Stimulated activated CD4-positive, alpha-beta T cell treated with anti-CD3 and anti-CD28 coated beads, Interleukin-4, amount 100 ng/mL, for 48 hours (primary cell): Measurements from ENCODE around the gene CWC15.
"Not testable (repeated sequence)": the region's sequence is repeated elsewhere in the genome, so short reads cannot be mapped to it uniquely, and the experiment has no call there.

Experiments used
- DNase-seq, 2 donors: peaks; one replicate each; pipeline ENCODE4 v3.0.0-alpha.2; 2020; ENCODE audit warnings: low read depth in 2 of 2

The CWC15 gene

DNA sequence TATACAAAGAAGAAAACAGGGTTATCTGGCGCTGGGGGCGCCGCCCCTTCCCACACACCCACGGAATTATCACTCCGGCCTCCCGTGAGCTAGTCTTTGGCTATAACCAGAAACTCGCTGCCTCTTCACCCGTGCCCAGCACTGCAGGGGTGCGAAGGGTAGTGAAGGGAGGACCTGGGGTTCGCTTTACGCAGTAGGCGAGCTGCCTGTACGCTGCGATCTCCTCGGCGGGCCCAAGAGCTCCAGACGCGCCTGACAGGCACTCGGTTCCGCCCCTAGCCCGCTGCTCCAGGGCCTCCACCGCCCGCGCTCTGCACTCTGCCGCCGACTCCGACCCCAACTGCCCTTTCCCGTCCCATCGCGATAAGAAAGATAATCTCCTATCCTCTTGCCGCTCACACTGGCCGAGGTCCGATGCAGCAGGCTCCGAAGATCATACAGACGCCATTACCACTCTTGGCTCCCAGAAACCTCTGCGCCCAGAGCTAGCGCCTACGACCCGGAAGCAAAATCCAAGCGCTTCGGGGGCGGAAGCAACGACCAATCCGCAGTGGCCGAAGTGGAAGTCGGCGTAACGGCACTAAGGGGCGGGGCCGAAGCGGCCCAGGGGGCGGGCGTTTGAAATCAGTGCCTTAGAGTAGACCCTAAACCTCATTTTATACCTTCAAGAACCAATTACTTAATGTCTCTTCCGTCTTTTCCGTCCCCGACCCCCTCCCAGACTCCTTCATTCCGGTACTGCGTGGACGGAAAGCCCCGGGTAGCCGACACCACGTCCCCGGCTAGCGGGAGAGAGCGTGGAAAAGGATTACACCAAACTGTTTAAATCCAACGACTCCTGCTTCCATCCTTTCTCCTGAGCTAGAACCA lies at the start of gene CWC15, which contains the start of gene KDM4D:
TSS of gene CWC15 (minus strand) at position 458 of the 870 bp plus-strand sequence. CDS start 1,371 bp downstream, outside the sequence.
TSS of gene KDM4D (plus strand) at position 611 of the 870 bp plus-strand sequence. CDS start 23,664 bp downstream, outside the sequence.
- DNase-seq: peak; percentile 86 to 94

DNA sequence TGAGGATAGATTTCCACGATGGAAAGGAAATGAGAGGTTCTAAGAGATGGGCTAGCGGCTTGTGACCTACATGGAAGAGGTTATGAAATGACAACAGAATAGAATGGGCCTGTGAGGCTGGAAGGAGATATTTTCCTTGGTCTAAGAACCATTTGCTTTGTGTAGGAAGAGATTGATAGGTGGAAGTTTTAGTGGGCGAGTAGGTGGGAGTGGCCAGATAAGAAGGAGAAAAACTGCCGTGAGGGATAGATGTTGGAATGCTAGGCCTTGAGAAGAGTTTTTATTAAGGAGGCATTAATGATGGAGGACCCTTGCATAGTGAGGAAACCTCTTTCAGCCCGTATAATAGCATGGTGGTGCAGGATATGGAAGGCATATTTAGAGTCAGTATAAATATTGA lies 48.1 kb upstream of the CWC15 start:
- DNase-seq: not testable (repeated sequence)

DNA sequence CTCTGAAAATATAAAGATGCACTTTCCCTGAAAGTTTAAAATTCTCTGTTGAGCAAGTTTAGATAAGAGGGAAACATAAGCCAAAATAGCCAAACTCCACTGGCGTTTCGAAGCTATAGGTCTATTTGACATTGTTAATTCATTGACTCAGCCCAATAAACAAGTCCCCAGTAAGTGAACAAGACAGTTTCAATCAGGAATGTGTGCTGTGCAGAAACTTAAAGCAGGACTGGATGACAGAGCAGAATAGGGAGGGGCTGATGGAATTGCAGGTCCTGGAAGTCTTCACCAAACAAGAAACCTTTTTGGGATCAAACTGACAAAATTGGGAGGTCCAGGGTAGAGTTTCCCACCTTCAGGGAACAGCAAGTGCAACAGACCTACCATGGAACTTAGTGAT lies 42.8 kb upstream of the CWC15 start:
- no peak for DNase-seq

DNA sequence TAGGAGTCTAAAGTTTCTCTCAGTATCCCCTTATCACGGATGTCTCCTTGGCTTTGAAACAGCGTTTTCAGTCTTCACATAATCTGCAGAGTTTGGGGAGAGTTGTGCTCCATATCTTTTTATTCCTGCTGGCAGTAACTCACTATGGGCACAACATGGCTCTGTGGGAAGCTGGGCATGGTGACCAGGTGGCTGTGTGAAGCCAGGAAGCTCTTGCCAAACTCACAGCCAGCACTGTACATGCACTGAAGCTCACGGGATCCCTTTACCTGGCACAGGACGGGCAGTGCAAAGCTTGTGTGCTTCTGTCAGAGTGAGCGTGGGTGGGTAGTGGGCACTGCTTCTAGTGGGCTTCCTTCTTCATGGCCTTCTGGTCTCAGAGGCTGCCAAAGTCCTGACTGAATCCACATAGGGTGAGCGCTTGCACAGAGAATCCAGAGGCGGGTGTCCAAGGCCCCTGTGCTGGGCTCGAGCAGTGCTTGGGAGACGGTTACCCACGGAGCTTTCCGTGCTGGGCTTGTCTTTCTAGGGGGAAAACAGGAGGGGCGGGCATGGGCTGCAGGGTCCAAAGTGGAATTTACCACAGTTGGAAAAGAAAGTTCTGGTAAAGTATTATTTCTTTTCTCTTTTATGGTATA lies 40.9 kb upstream of the CWC15 start:
- DNase-seq: no peak

DNA sequence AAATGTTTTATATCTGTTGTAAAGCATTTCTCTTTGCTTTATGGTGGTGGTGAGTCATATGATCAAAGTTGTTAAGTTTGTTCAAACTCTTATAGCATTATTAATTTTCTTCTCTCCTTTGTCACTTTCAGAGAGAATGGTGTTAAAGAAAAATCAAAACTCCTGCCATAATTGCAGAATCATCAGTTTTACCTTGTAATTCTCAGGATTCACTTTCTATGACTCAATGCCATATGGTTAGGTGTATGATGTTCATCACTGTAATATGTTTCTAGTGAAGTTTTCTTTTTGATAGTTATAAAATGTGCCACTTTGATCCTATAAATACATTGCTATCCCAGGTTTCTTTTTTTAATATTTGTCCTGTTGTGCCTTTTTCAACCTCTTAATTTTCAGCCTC lies 38.0 kb upstream of the CWC15 start:
- no peak for DNase-seq

DNA sequence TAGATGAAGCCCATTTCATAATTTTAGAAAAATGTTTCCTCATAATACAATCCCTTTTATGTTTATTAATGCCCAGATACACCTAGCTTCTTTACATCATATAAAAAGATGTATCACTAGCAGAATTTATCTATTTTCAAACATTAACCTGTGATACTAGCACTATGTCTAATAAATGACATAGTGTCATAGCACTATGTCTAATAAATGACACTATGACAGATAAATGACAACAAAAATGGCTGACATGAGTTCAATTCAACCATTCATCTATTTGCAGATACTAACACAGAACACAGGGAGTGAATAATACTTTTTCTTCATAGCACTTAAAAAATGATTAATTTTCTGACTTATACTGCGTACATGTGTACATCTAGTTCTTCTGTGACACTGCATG lies 32.3 kb upstream of the CWC15 start:
- DNase-seq: no peak

DNA sequence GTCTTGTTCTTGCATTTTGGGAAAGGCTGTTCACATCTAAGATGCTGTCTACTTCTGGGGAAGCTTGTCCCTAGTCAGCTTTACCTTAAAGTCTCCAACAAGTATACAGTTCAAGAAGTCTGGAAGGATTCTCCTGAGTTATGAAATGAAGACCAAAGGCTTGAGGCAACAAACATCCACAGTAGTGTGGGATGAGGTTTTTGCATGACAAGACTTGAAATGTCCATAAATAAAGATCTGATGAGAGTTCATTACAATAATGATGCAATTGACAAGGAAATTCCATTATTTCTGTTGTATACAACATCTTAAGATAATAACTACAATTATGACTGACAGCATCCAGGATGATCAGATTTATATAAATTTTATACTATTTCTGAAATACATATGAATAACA lies 30.4 kb upstream of the CWC15 start:
- DNase-seq: no peak

DNA sequence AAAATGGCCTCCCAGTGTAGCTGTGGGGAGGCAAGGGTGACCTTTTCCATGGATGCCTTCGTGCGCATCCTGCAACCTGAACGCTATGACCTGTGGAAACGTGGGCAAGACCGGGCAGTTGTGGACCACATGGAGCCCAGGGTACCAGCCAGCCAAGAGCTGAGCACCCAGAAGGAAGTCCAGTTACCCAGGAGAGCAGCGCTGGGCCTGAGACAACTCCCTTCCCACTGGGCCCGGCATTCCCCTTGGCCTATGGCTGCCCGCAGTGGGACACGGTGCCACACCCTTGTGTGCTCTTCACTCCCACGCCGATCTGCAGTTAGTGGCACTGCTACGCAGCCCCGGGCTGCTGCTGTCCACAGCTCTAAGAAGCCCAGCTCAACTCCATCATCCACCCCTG lies 24.9 kb upstream of the CWC15 start:
- no peak for DNase-seq

DNA sequence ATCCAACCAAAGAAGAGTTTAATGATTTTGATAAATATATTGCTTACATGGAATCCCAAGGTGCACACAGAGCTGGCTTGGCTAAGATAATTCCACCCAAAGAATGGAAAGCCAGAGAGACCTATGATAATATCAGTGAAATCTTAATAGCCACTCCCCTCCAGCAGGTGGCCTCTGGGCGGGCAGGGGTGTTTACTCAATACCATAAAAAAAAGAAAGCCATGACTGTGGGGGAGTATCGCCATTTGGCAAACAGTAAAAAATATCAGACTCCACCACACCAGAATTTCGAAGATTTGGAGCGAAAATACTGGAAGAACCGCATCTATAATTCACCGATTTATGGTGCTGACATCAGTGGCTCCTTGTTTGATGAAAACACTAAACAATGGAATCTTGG lies 24.1 kb upstream of the CWC15 start:
- no peak for DNase-seq

DNA sequence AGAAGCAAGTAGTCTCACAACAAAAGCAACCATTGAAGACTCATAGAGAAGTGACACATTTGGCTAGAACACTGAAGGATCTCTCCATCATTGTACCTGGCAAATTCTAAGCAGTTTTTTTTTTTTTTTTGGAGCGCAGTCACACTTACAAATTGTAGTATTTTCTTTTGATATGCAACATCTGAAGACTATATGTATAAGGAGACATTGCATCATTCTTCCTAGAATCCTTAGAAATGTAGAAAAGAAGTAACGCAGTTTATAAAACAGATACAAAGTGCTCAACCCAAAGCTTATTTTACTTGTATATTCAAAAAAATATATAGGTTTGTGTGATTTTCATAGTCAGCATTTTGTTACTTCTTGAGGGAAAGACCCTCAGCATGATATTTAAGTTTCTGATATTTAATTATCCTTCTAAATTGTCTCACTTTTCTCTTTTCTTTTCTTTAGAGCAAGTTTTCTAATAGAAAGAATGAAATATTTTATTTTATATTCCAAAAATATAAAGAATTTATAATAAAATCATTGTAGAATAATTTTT lies 20.1 kb upstream of the CWC15 start:
- no peak for DNase-seq

DNA sequence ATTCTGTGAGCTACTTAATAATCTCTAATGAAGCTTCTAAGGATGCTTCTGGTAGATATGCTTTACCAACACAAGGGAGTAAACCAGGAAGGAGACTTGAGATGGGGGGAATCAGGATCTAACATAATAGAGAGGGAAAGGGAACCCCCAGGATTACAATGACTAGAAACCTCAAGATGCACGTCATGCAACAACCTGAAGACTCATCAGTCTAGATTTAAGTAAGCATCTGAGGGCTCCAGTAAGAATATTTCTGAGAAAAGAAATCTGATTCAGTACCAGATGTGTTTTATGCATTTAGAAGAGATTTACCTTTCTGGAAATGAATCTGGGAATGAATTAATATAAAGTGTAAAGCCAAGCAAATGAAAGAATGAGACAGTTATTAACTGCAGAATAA lies 15.4 kb upstream of the CWC15 start:
- DNase-seq: no peak

DNA sequence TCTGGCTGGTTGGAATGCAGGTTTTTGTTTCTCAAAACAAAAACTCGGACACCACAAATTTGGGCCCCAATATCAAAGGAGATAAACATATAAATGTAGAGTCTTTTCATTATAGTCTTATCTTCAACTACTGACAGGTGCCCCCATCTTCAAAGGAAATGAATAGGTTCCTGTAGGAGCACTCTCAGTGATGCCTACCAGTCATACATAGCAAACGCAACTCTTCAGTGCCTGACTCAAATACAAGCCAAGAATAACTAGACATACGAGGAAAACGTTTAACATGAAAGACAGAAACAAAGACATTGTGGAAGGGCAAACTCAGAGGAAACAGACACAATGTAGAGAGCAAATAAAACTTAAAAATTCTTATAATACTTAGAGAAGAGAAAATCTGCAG lies 14.0 kb upstream of the CWC15 start:
- no peak for DNase-seq

DNA sequence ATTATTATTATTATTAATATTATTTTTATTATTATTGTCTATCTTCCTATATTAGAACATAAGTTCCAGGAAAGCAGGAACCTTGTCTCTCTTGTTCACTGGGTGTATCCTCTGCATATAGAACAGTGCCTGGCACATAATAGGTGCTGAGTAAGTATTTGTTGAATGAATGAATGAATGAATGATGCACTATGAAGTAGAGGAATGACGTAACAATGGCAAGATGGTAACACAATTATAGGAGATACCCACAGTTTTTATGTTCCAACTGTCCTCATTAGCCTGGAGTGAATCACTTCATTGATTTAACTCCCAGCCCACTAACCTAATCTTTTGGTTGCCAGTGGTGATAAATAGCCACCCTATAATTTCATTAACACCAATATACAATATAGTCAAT lies 2.2 kb upstream of the CWC15 start:
- DNase-seq: no peak

DNA sequence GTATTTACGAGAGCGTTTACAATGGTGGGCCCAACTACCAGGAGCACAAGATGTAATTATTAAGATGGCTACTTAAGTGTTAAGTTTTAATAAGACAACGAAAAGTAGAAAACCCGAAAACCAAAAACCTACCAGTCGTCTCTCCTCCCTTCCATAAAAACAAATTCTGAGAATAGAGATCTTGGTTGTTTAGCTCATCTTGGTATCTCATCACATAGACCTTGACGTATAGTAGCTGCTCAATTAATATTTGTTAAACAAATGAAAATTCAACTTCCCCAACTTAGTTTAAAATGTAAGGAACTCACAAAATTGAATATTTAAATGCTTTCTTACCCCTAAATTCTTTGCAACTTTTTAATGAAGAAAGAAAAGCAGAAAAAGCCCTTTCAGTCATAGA lies 822 bp upstream of the CWC15 start:
- DNase-seq: no peak

DNA sequence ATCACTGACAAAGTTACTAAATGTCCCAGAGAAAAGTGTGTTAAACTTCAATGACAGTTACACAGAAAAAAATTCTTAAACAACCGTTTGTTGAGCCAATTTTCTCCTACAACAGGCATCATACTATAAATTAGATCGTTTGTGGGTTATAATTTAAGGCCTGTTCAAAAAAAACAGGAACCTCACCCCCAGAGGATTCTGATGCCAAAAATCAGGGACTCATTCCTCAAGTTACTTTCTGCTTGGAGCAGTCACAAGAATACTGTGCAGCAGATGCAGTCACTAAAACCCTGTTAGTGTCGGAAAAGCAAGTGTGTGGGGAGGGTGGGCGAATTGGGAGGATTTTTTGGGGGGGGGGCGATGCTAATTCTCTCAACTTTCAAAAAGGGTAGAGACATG lies 657 bp downstream of the CWC15 start:
- DNase-seq: no peak

DNA sequence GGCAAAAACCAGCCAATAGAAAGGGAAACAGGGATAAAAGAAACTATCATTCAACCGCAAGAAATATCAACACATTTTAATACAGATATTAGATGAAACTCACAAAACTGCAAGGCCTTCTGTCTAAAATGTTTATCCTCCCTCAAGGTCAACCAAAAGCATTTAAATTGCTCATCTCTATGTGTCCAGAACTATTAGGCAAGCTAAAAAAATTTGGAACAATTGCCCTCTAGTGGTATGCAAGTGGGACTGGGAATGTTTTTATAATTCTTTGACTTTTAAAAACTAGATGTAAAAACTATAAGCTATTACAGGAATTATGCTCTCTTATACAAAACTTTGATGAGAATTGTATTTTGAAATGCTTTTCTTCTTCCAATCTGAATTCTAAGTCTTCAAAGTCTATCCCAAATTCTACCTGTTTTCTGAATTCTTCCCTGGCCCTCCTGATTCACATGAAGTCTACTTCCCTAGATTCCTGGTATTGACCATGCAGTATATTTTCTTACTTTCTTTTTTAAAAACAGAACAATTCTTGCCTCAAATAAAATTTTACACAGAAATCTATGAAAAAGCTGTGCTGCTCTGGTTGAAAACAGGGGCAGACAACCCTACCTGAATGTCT lies 4.9 kb downstream of the CWC15 start:
- no peak for DNase-seq

DNA sequence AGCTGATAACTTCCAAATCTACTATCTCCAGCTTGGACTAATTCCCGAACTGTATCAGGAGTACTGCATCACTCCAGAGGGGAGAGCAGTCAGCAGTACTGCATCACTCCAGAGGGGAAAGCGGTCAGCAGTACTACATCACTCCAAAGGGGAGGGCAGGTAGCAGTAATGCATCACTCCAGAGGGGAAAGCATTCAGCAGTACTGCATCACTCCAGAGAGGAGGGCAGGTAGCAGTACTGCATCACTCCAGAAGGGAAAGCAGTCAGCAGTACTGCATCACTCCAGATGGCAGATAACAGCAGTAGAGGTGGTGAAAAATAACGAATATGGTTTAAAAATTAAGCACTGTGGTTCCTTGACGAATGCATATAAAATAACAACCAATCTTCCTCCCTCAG lies 8.4 kb downstream of the CWC15 start:
- DNase-seq: no peak

DNA sequence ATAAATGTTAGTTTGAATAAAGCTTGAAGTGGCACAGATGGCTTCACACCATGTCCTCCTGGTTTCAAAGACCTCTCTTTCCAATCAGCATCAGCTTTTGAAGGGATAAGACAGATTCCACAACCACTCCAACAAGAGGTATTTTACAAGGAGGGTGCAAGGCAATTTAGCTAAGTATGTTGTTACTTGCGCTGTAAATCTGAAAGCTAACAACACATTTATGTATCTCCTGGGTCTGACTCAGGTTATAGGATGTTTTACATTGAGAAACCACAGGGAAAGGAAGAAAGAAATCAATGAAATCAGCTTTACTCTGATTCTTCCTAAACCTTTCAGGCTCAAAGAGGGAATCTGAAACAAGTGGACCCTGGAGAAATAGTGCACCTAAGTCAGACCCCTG lies 12.1 kb downstream of the CWC15 start:
- no peak for DNase-seq

DNA sequence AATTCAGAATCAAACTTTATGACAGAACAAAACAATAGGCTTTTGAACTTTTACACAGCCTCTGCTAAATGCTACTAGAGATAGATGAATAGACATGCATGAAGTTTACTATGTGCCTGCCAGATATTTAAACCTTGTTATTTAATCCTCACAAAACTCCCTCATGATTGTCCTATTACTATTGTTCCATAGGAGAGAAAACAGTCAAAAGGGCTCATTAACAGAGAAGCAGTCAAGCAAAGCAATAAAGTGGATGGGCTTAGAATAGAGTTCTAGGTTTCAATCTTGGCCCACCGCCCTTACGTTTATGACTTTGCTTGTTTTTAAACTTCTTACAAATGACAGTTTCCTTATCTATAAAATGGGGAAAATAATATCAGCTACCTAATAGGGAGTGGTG lies 12.9 kb downstream of the CWC15 start:
- no peak for DNase-seq

DNA sequence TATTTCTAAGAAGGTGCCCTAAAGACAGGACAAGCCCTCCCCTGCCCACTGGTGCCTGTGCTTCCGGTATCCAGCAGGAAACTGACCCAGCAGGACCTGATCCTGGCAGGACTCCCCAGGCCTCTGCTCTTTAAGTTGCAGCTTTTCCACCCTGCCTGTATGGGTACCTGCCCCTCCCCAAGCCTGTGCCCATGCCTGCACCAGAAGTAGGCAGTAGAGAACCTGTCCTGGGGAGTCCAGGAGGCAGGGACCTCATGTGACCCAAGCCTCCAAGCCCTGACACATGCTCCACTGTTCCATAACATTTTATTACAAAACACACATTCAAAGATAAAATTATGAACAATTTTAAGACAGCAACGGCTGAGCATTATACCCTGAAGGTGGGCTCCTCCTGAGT lies 14.2 kb downstream of the CWC15 start:
- DNase-seq: no peak

DNA sequence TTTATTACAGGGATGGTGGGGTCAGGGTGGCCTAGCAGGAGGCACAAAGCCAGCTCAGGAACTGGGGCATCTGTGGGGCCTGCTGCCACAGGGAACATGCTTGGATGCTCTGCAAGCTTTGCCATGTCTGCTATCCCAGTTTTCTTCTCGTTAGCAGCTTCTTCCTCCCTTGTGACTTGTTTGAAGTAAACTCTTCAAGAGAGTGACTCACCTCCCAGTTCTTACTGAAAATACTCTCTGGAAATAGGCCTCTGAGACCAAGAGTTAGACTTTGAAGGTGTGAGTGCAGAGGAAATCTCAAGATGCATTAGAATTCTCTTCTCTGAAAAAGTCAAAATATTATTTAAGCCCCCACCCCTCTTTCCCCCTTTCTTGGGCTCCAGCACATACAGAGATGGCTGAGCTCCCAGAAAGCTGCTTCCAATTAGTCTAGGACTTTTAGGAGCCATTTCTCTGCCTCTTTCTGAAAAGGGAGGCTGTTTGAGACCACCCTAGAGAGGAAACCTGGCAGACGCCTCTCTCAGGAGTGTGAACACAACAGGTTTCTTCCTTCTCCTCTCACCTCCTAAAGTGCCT lies 15.1 kb downstream of the CWC15 start:
- DNase-seq: no peak

DNA sequence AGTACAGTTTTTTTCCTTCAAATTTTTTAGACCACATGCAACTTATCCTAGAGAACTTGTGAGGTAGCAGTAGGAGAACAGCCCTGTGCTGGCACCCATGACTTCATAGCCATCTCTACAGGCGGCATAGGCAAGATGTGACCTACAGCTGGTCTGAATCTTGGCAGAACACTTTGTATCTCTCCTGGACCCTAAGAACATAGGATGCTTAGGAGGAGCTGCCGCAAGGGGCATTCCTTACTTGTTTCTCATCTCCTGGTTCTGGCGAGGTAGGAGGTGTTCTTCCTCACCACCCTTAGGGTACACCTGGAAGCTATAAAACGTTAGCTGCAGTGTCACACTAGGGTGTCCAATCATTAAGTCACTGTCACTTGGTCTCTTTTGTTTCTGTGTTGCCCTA lies 16.4 kb downstream of the CWC15 start:
- DNase-seq: no peak
